HEK293 (cell line): Measurements from ENCODE around the gene USP19.

Experiments used
- CTCF ChIA-PET: fragments of 350-600 bp; formaldehyde crosslinking; extraction: SDS; loops from one replicate; lab custom pipeline; 2021; ENCODE audit warnings: antibody characterized with exemption; lab: Yijun Ruan, JAX
- POLR2A ChIA-PET: fragments of 300-600 bp; formaldehyde crosslinking; extraction: SDS; loops from one replicate; lab custom pipeline; 2020; ENCODE audit warnings: antibody characterized with exemption, inconsistent platforms; lab: Yijun Ruan, JAX
- H3K27ac ChIP-seq: fragments of 200-500 bp; sonication (Bioruptor generic); 2 replicates; pipeline ENCODE4 v1.5.1; 2014; ENCODE audit warnings: low read depth, low read length, control low read depth, inconsistent platforms; ENCODE audit errors: extremely low read depth
- H3K36me3 ChIP-seq, 2 experiments: fragments of 200-500 bp in 1 of 2; sonication (Bioruptor generic) in 1 of 2; 1 replicate in 1 of 2; 2 replicates in 1 of 2; pipeline ENCODE4 v1.5.1; 2014 to 2017; ENCODE audit warnings: inconsistent platforms in 2 of 2, low read length in 2 of 2; ENCODE audit not compliant: control insufficient read depth in 2 of 2, insufficient read depth in 1 of 2
- H3K4me1 ChIP-seq: fragments of 200-500 bp; sonication (Bioruptor generic); 2 replicates; pipeline ENCODE4 v1.5.1; 2014; ENCODE audit warnings: mild to moderate bottlenecking, low read length, inconsistent platforms; ENCODE audit not compliant: control insufficient read depth, insufficient read depth
- H3K4me3 ChIP-seq: 2 replicates; pipeline ENCODE4 v1.5.1; 2011; ENCODE audit warnings: low read depth, mild to moderate bottlenecking, control low read depth, low read length, moderate library complexity
- H3K9me3 ChIP-seq: fragments of 200-500 bp; sonication (Bioruptor generic); 2 replicates; pipeline ENCODE4 v1.5.1; 2014; ENCODE audit warnings: low read depth, low read length, inconsistent platforms; ENCODE audit not compliant: control insufficient read depth, insufficient read depth
- FEZF1 ChIP-seq: fragments of 450-650 bp; formaldehyde crosslinking; IDR thresholded peaks from 2 replicates; pipeline ENCODE4 v1.5.1; 2016; ENCODE audit warnings: missing biosample characterization, missing genetic modification characterization
- HOXA7 ChIP-seq: sonication (generic); formaldehyde crosslinking; IDR thresholded peaks from 2 replicates; pipeline ENCODE4 v1.8.1; 2022; ENCODE audit warnings: missing genetic modification reagents, borderline replicate concordance
- KLF10 ChIP-seq: fragments of 450-650 bp; IDR thresholded peaks from 2 replicates; pipeline ENCODE4 v1.5.1; 2018; ENCODE audit warnings: missing biosample characterization, mild to moderate bottlenecking, missing genetic modification characterization
- KLF8 ChIP-seq: fragments of 450-650 bp; formaldehyde crosslinking; IDR thresholded peaks from 2 replicates; pipeline ENCODE4 v1.5.1; 2016; ENCODE audit warnings: missing biosample characterization, missing genetic modification characterization
- MYNN ChIP-seq: fragments of 450-650 bp; formaldehyde crosslinking; IDR thresholded peaks from 2 replicates; pipeline ENCODE4 v1.5.1; 2016; ENCODE audit warnings: missing biosample characterization, missing genetic modification characterization, borderline replicate concordance
- PRDM10 ChIP-seq: fragments of 450-650 bp; formaldehyde crosslinking; IDR thresholded peaks from 2 replicates; pipeline ENCODE4 v1.5.1; 2016; ENCODE audit warnings: missing biosample characterization, missing genetic modification characterization
- ZEB2 ChIP-seq: fragments of 450-650 bp; formaldehyde crosslinking; IDR thresholded peaks from 2 replicates; pipeline ENCODE4 v1.5.1; 2016; ENCODE audit warnings: missing biosample characterization, missing genetic modification characterization
- ZFHX2 ChIP-seq: fragments of 450-650 bp; formaldehyde crosslinking; conservative IDR thresholded peaks from 2 replicates; pipeline ENCODE4 v1.5.1; 2016; ENCODE audit warnings: missing biosample characterization, missing genetic modification characterization
- ZFP69B ChIP-seq: fragments of 450-650 bp; formaldehyde crosslinking; IDR thresholded peaks from 2 replicates; pipeline ENCODE4 v1.5.1; 2016; ENCODE audit warnings: missing biosample characterization, missing genetic modification characterization
- ZNF133 ChIP-seq: fragments of 450-650 bp; formaldehyde crosslinking; IDR thresholded peaks from 2 replicates; pipeline ENCODE4 v1.5.1; 2016; ENCODE audit warnings: missing biosample characterization, missing genetic modification characterization
- ZNF223 ChIP-seq: fragments of 450-650 bp; formaldehyde crosslinking; IDR thresholded peaks from 2 replicates; pipeline ENCODE4 v1.5.1; 2016; ENCODE audit warnings: missing biosample characterization, missing genetic modification characterization
- ZNF324 ChIP-seq: fragments of 450-650 bp; formaldehyde crosslinking; IDR thresholded peaks from 2 replicates; pipeline ENCODE4 v1.5.1; 2016; ENCODE audit warnings: missing biosample characterization, missing genetic modification characterization
- ZNF394 ChIP-seq: fragments of 450-650 bp; formaldehyde crosslinking; IDR thresholded peaks from 2 replicates; pipeline ENCODE4 v1.5.1; 2016; ENCODE audit warnings: missing biosample characterization, missing genetic modification characterization, mild to moderate bottlenecking, moderate library complexity, borderline replicate concordance
- ZNF529 ChIP-seq: fragments of 450-650 bp; formaldehyde crosslinking; IDR thresholded peaks from 2 replicates; pipeline ENCODE4 v1.5.1; 2017; ENCODE audit warnings: missing genetic modification characterization, missing biosample characterization; ENCODE audit not compliant: insufficient replicate concordance
- ZNF585B ChIP-seq: fragments of 450-650 bp; formaldehyde crosslinking; IDR thresholded peaks from 2 replicates; pipeline ENCODE4 v1.5.1; 2016; ENCODE audit warnings: missing biosample characterization, missing genetic modification characterization
- ZNF639 ChIP-seq: fragments of 450-650 bp; formaldehyde crosslinking; IDR thresholded peaks from 2 replicates; pipeline ENCODE4 v1.5.1; 2016; ENCODE audit warnings: missing biosample characterization, missing genetic modification characterization
- ZNF692 ChIP-seq: fragments of 450-650 bp; formaldehyde crosslinking; IDR thresholded peaks from 2 replicates; pipeline ENCODE4 v1.5.1; 2016; ENCODE audit warnings: missing biosample characterization, missing genetic modification characterization
- ZNF747 ChIP-seq: fragments of 450-650 bp; formaldehyde crosslinking; IDR thresholded peaks from 2 replicates; pipeline ENCODE4 v1.5.1; 2016; ENCODE audit warnings: missing biosample characterization, missing genetic modification characterization
- ZNF843 ChIP-seq: fragments of 450-650 bp; formaldehyde crosslinking; IDR thresholded peaks from 2 replicates; pipeline ENCODE4 v1.5.1; 2016; ENCODE audit warnings: missing biosample characterization, missing genetic modification characterization
- TF ChIP-seq, protein P1 (sequence below): fragments of 450-650 bp; formaldehyde crosslinking; IDR thresholded peaks from 2 replicates; pipeline ENCODE4 v1.5.1; 2017; ENCODE audit warnings: missing biosample characterization, missing genetic modification characterization
- TF ChIP-seq, protein P2 (sequence below): fragments of 450-650 bp; formaldehyde crosslinking; IDR thresholded peaks from 2 replicates; pipeline ENCODE4 v1.5.1; 2016; ENCODE audit warnings: missing biosample characterization, missing genetic modification characterization
- TF ChIP-seq, protein P3 (sequence below): fragments of 450-650 bp; formaldehyde crosslinking; IDR thresholded peaks from 2 replicates; pipeline ENCODE4 v1.5.1; 2016; ENCODE audit warnings: missing biosample characterization, missing genetic modification characterization, borderline replicate concordance
- TF ChIP-seq, protein P4 (sequence below): fragments of 450-650 bp; formaldehyde crosslinking; IDR thresholded peaks from 2 replicates; pipeline ENCODE4 v1.5.1; 2016; ENCODE audit warnings: missing biosample characterization, missing genetic modification characterization

The USP19 gene

GRCh38 chr3:49104052-49104426 is 16.6 kb downstream of the USP19 start:
- CTCF ChIA-PET: interaction anchor here (0.9 kb wide), 2 partner anchors 9 to 10 kb away, joined by 4 read pairs; partner anchors contain the start of gene QRICH1
- Histone ChIP-seq H3K36me3 (peaks cover 7 to 72% of the 10 kb centered on the region in 2 experiments; a peak in 2 of 3 replicates), H3K4me1 (no peaks in the 10 kb centered on the region)
- POLR2A ChIA-PET: interaction anchor here (1.0 to 5.8 kb wide), 4 partner anchors 10 to 97 kb away, joined by 3 to 35 read pairs (median 14); partner anchors contain the start of genes IMPDH2, QRICH1, USP19 and WDR6
- no peak for TF ChIP-seq ZNF692 (tag by site-specific recombination)
- no peak for TF ChIP-seq ZNF223 (tag by site-specific recombination)
- no peak for TF ChIP-seq ZNF394 (tag by site-specific recombination)
- TF ChIP-seq, protein P1, sequence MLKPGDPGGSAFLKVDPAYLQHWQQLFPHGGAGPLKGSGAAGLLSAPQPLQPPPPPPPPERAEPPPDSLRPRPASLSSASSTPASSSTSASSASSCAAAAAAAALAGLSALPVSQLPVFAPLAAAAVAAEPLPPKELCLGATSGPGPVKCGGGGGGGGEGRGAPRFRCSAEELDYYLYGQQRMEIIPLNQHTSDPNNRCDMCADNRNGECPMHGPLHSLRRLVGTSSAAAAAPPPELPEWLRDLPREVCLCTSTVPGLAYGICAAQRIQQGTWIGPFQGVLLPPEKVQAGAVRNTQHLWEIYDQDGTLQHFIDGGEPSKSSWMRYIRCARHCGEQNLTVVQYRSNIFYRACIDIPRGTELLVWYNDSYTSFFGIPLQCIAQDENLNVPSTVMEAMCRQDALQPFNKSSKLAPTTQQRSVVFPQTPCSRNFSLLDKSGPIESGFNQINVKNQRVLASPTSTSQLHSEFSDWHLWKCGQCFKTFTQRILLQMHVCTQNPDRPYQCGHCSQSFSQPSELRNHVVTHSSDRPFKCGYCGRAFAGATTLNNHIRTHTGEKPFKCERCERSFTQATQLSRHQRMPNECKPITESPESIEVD (tag by site-specific recombination): no peak
- TF ChIP-seq ZNF133: no peak
- TF ChIP-seq KLF10 (tag by site-specific recombination): no peak
- no peak for TF ChIP-seq FEZF1 (tag by site-specific recombination)
- no peak for TF ChIP-seq ZNF324
- TF ChIP-seq, protein P2, sequence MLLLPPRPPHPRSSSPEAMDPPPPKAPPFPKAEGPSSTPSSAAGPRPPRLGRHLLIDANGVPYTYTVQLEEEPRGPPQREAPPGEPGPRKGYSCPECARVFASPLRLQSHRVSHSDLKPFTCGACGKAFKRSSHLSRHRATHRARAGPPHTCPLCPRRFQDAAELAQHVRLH (tag by site-specific recombination): no peak
- TF ChIP-seq MYNN (tag by site-specific recombination): no peak
- TF ChIP-seq, all 188 proteins: peak for 0
- H3K4me3 ChIP-seq: peak overlapping the region; percentile 97
- no peaks in the 10 kb centered on the region for H3K9me3 ChIP-seq
- H3K27ac ChIP-seq: peak overlapping the region; percentile 70

GRCh38 chr3:49100046-49100615 is 20.5 kb downstream of the USP19 start:
- TF ChIP-seq ZNF529 (tag by site-specific recombination) (no peak), KLF8 (no peak), ZFP69B (no peak), HOXA7 (CRISPR knock-in tag) (no peak), PRDM10 (no peak), ZNF585B (tag by site-specific recombination) (no peak), ZNF843 (tag by site-specific recombination) (no peak), ZFHX2 (tag by site-specific recombination) (no peak), ZEB2 (tag by site-specific recombination) (no peak), ZNF639 (no peak), ZNF747 (tag by site-specific recombination) (no peak)
- TF ChIP-seq, protein P3, sequence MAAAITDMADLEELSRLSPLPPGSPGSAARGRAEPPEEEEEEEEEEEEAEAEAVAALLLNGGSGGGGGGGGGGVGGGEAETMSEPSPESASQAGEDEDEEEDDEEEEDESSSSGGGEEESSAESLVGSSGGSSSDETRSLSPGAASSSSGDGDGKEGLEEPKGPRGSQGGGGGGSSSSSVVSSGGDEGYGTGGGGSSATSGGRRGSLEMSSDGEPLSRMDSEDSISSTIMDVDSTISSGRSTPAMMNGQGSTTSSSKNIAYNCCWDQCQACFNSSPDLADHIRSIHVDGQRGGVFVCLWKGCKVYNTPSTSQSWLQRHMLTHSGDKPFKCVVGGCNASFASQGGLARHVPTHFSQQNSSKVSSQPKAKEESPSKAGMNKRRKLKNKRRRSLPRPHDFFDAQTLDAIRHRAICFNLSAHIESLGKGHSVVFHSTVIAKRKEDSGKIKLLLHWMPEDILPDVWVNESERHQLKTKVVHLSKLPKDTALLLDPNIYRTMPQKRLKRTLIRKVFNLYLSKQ: no peak
- TF ChIP-seq, protein P4, sequence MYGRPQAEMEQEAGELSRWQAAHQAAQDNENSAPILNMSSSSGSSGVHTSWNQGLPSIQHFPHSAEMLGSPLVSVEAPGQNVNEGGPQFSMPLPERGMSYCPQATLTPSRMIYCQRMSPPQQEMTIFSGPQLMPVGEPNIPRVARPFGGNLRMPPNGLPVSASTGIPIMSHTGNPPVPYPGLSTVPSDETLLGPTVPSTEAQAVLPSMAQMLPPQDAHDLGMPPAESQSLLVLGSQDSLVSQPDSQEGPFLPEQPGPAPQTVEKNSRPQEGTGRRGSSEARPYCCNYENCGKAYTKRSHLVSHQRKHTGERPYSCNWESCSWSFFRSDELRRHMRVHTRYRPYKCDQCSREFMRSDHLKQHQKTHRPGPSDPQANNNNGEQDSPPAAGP (tag by site-specific recombination): no peak
- Histone ChIP-seq H3K4me1 (no peaks in the 10 kb centered on the region), H3K27ac (no peak overlapping the region), H3K4me3 (no peak overlapping the region), H3K9me3 (no peaks in the 10 kb centered on the region), H3K36me3 (peaks cover 14 to 75% of the 10 kb centered on the region in 2 experiments; a peak in 2 of 3 replicates)
- ChIA-PET CTCF (no interaction called here), POLR2A (interaction anchor here (1.2 kb wide), 1 partner anchor 93 kb away, joined by 3 read pairs; the partner anchor contains the start of gene WDR6)
